Uterus (tissue), 4 donors: ENCODE results near the gene PSMD10. TPM values are rescaled to one million over a fixed set of nuclear protein-coding genes. Genes with fewer than 3 reads are reported as not detected.

ENCODE experiments used
- DNase-seq, 2 donors: peaks; one replicate each; pipeline ENCODE4 v3.0.0-alpha.2; 2019 to 2020
- H3K27ac ChIP-seq, 2 donors: fragments of 200-600 bp; sonication (generic); 1 replicate in 1 of 2; 2 replicates in 1 of 2; pipeline ENCODE4 v1.5.1; 2016 to 2018
- H3K27me3 ChIP-seq, 2 donors: fragments of 200-600 bp; sonication (generic); one replicate each; pipeline ENCODE4 v1.5.1; 2018 to 2019; ENCODE audit warnings: control low read depth in 1 of 2
- H3K36me3 ChIP-seq, 2 donors: fragments of 200-600 bp; sonication (generic); one replicate each; pipeline ENCODE4 v1.5.1; 2019; ENCODE audit warnings: control low read depth in 1 of 2
- H3K4me1 ChIP-seq, 2 donors: fragments of 200-600 bp; sonication (generic); one replicate each; pipeline ENCODE4 v1.5.1; 2018 to 2019; ENCODE audit warnings: control low read depth in 1 of 2
- H3K4me3 ChIP-seq, 2 donors: fragments of 200-600 bp; sonication (generic); 1 replicate in 1 of 2; 2 replicates in 1 of 2; pipeline ENCODE4 v1.5.1; 2018 to 2019; ENCODE audit warnings: mild to moderate bottlenecking in 1 of 2
- H3K9me3 ChIP-seq, 2 donors: fragments of 200-600 bp; sonication (generic); one replicate each; pipeline ENCODE4 v1.5.1; 2019; ENCODE audit warnings: control low read depth in 1 of 2
- POLR2A ChIP-seq, 2 donors: fragments of 450-650 bp; IDR thresholded peaks; one replicate each; pipeline ENCODE4 v1.6.1; 2016; ENCODE audit warnings: antibody characterized with exemption in 2 of 2, mild to moderate bottlenecking in 1 of 2, moderate library complexity in 1 of 2
- intact Hi-C: fragments of 100-400 bp; cut with DNase I; formaldehyde crosslinking; loops from one replicate; pipeline ENCODE4 v1.15.1; 2023; ENCODE audit warnings: low total_unique reads
- total RNA-seq, 4 donors: library from RNA; depleted of rRNA in 3 of 4; stranded (reverse); fragments of >200 nt in 3 of 4; gene quantifications; one replicate each; pipeline versions ENCODE4 v1.1.0 to v1.2.4, GENCODE V29; 2014 to 2023
- TF ChIP-seq, protein P1 (sequence below), 4 experiments: fragments of 200-600 bp in 2 of 4; fragments of 450-650 bp in 2 of 4; sonication (generic) in 2 of 4; IDR thresholded peaks; one replicate each; pipeline ENCODE4 v1.5.1; 2016 to 2019; ENCODE audit warnings: antibody characterized with exemption in 4 of 4, mild to moderate bottlenecking in 2 of 4, moderate library complexity in 1 of 4
- donor health status: DM: yes; HTN: yes; CAD: no.

Gene PSMD10
- total RNA-seq, 4 donors from 2014 or later, result 19.1 to 89.9 (median 43.6) TPM

DNA sequence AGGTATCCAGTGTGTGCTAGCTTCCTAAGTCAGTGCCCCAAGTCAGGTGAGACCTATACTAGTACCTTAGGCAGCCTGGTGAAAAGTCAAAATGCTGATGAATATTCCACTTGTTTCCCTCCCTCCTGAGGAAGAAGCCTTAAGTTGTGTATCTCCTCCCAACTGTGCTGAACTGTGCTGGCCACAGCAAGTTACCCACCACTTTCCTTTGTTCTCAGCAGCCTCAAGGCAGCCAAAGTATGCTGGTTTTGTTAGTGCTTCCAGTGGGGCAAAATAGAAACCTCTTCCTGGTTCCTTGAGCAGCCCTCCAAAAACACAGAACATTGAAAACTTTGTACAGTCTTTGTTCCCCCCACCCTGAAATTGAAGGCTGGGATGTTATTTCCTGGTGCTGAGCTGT lies 14.1 kb upstream of the PSMD10 start:
- intact Hi-C loops, result no loop called here

GRCh38 chrX:108097380-108097779 lies 6.0 kb upstream of the PSMD10 start:
- H3K27me3 ChIP-seq, result no peaks in the 10 kb centered on the region
- no peak overlapping the region for H3K4me3 ChIP-seq
- no peaks in the 10 kb centered on the region for H3K4me1 ChIP-seq
- no peak for DNase-seq
- TF ChIP-seq, protein P1, sequence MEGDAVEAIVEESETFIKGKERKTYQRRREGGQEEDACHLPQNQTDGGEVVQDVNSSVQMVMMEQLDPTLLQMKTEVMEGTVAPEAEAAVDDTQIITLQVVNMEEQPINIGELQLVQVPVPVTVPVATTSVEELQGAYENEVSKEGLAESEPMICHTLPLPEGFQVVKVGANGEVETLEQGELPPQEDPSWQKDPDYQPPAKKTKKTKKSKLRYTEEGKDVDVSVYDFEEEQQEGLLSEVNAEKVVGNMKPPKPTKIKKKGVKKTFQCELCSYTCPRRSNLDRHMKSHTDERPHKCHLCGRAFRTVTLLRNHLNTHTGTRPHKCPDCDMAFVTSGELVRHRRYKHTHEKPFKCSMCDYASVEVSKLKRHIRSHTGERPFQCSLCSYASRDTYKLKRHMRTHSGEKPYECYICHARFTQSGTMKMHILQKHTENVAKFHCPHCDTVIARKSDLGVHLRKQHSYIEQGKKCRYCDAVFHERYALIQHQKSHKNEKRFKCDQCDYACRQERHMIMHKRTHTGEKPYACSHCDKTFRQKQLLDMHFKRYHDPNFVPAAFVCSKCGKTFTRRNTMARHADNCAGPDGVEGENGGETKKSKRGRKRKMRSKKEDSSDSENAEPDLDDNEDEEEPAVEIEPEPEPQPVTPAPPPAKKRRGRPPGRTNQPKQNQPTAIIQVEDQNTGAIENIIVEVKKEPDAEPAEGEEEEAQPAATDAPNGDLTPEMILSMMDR (IDR thresholded peaks at IDR 0.05), result no peak
- TF ChIP-seq POLR2A (IDR thresholded peaks at IDR 0.05), result no peak
- no peaks in the 10 kb centered on the region for H3K36me3 ChIP-seq
- intact Hi-C loops, result no loop called here
- no peak overlapping the region for H3K27ac ChIP-seq
- H3K9me3 ChIP-seq, result no peaks in the 10 kb centered on the region

More for the DNA sequence above, 14.1 kb upstream of the PSMD10 start:
- Histone ChIP-seq H3K9me3 (no peaks in the 10 kb centered on the region), H3K27me3 (peaks cover 0 to 4% of the 10 kb centered on the region in 2 donors), H3K4me3 (no peak overlapping the region), H3K36me3 (no peaks in the 10 kb centered on the region), H3K27ac (no peak overlapping the region), H3K4me1 (no peaks in the 10 kb centered on the region)
- TF ChIP-seq POLR2A (IDR thresholded peaks at IDR 0.05), result no peak
- TF ChIP-seq, protein P1 (IDR thresholded peaks at IDR 0.05), result no peak
- no peak for DNase-seq

DNA sequence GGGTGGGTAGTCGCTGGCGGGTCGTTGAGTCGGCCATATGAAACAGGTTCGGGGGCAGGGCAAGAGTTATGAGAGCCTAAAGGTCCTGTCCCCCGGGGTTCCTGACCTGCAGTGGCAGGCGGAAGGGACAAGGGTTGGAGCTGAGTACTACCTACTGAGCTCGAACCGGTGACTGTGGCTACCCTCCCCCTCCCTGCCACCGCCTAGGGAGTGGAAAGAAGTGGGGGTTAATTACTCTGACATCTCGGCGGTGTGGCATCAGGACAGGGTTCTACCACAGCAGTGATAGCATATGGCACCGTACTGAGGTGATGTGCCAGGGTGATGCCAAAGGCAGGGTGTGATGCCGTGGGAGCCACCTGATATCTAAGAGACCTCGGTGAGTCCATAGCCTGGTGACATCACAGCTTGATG lies 543 bp upstream of the PSMD10 start:
- no peaks in the 10 kb centered on the region for H3K4me1 ChIP-seq
- intact Hi-C loops, result no loop called here
- H3K36me3 ChIP-seq, result no peaks in the 10 kb centered on the region
- DNase-seq, result no peak
- H3K27ac ChIP-seq, result peak overlapping the region in 1 of 2 donors; percentile 75
- H3K27me3 ChIP-seq, result no peaks in the 10 kb centered on the region
- no peaks in the 10 kb centered on the region for H3K9me3 ChIP-seq
- H3K4me3 ChIP-seq, result peak overlapping the region; percentile 36 to 44
- no peak for TF ChIP-seq POLR2A (IDR thresholded peaks at IDR 0.05)
- TF ChIP-seq, protein P1 (IDR thresholded peaks at IDR 0.05), result no peak

- intact Hi-C loops, result no loop called here
- Histone ChIP-seq H3K4me1 (no peaks in the 10 kb centered on the region), H3K27me3 (no peaks in the 10 kb centered on the region), H3K9me3 (no peaks in the 10 kb centered on the region), H3K4me3 (peak overlapping the region; percentile 44 to 55), H3K36me3 (no peaks in the 10 kb centered on the region), H3K27ac (peak overlapping the region; percentile 75 to 84)
- DNase-seq, result no peak
- TF ChIP-seq POLR2A (IDR thresholded peaks at IDR 0.05), result no peak
- TF ChIP-seq, protein P1 (IDR thresholded peaks at IDR 0.05), result no peak
Observed at GRCh38 chrX:108090491-108091263, 665 bp downstream of the PSMD10 start.

- H3K27me3 ChIP-seq, result no peaks in the 10 kb centered on the region
- H3K27ac ChIP-seq, result no peak overlapping the region
- DNase-seq, result no peak
- no peak overlapping the region for H3K4me3 ChIP-seq
- no peaks in the 10 kb centered on the region for H3K9me3 ChIP-seq
- no peaks in the 10 kb centered on the region for H3K4me1 ChIP-seq
- TF ChIP-seq, protein P1 (IDR thresholded peaks at IDR 0.05), result no peak
- TF ChIP-seq POLR2A (IDR thresholded peaks at IDR 0.05), result no peak
- intact Hi-C loops, result no loop called here
- H3K36me3 ChIP-seq, result no peaks in the 10 kb centered on the region
Observed at GRCh38 chrX:108088511-108088910, 2.8 kb downstream of the PSMD10 start.
